ENCODE measurements around the gene CCDC197.

The CCDC197 gene

DNA sequence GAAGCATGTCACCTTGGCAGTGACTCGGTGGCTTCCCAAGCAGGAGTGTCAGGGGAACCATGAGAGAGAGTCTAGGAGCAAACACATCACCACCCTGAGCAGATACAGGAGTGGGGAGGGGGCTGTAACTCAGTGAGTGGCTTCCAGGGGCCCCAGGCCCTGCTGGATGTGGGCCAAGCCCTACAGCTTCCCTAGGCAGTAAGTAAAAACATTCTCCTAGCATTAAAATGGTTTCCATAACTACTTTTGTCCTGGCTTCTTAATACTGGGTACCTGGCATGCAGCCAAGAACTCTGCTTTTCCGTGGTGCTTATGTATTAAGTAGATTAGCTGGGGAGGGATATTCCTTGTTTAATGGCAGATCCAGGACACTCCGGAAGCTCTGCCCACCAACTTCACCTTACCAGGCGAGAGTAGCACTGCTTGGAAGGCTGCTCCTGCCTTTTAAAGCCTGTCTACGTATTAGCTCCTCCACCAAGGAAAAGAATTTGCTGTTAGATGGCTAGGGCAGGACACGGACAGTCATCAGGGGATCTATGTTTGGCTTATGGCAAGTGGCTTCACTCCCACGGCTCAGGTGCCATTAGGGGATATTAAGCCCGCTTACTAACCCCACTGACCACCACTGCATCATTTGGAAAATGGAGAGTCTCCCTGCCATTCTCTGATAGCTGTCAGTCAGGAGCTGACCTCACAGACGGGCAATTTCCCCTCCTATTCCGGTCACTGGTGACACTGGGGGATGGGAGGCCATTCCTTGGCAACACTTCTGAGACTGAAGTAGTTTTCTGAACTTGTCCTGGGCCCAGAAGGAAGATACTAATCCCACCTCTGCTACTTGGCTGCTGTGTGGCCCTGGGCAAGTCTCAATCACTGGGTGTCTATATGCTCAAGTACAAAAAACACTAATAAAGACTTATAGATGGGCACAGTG lies 51.9 kb downstream of the CCDC197 start:
- TF ChIP-seq, protein P1, sequence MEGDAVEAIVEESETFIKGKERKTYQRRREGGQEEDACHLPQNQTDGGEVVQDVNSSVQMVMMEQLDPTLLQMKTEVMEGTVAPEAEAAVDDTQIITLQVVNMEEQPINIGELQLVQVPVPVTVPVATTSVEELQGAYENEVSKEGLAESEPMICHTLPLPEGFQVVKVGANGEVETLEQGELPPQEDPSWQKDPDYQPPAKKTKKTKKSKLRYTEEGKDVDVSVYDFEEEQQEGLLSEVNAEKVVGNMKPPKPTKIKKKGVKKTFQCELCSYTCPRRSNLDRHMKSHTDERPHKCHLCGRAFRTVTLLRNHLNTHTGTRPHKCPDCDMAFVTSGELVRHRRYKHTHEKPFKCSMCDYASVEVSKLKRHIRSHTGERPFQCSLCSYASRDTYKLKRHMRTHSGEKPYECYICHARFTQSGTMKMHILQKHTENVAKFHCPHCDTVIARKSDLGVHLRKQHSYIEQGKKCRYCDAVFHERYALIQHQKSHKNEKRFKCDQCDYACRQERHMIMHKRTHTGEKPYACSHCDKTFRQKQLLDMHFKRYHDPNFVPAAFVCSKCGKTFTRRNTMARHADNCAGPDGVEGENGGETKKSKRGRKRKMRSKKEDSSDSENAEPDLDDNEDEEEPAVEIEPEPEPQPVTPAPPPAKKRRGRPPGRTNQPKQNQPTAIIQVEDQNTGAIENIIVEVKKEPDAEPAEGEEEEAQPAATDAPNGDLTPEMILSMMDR (IDR thresholded peaks at IDR 0.05; ENCODE audit: low read depth, low read length): no peak
- DNase-seq (ENCODE audit: low read depth, low spot score): no peak
- in situ Hi-C loops (cut with HindIII; ENCODE audit: low sequenced_read_pairs): no loop called here
- H3K4me3 ChIP-seq (ENCODE audit: low read depth, low read length): no peak overlapping the region

DNA sequence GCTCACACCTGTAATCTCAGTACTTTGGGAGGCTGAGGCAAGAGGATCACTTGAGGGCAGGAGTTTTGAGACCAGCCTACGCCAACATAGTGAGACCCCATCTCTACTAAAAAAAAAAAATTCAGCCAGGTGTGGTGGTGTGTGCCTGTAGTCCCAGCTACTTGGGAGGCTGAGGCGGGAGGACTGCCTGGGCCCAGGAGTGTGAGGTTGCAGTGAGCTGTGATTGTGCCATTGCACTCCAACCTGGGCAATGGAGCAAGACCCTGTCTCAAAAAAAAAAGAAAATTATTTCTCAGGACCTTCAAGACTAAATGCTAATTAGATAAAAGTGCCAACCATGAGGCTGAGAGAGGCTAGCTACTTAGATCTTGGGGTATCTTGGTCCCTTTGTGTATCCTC lies 52.5 kb downstream of the CCDC197 start:
- no peak overlapping the region for H3K4me3 ChIP-seq (ENCODE audit: low read depth, low read length)
- in situ Hi-C loops (cut with HindIII; ENCODE audit: low sequenced_read_pairs): no loop called here
- TF ChIP-seq, protein P1 (IDR thresholded peaks at IDR 0.05; ENCODE audit: low read depth, low read length): no peak
- no peak for DNase-seq (ENCODE audit: low read depth, low spot score)

DNA sequence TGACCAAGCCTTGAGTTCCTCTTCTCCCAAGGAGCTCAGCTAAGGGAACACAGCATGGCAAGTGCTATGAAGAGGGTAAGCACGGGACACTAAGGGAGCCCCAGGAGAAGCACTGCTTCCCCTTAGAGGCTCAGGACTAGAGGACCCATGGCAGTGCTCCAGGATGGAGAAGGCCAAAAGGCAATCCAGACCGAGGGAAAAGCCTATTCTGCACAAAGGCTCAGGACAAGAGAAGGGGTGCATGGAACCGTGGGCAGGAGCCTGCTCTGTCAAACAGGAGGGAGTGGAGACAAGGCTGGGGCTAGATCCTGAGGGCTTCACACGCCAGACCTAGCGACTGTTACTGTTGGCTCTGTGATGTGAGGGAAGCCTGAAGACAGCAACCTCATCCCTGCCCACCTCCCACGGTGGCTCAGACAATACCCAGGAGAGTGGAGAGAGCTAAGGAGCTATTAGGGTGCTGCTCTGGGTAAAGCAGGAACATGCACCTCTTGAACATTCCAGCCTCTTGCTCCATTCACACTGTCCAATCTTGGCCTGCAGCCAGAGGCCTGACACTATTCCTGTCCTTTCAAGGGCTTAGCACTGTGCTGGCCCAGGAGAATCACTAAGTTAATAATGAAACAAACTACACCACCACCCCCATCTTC lies 53.3 kb downstream of the CCDC197 start:
- no peak overlapping the region for H3K4me3 ChIP-seq (ENCODE audit: low read depth, low read length)
- in situ Hi-C loops (cut with HindIII; ENCODE audit: low sequenced_read_pairs): no loop called here
- TF ChIP-seq, protein P1 (IDR thresholded peaks at IDR 0.05; ENCODE audit: low read depth, low read length): no peak
- DNase-seq (ENCODE audit: low read depth, low spot score): no peak

DNA sequence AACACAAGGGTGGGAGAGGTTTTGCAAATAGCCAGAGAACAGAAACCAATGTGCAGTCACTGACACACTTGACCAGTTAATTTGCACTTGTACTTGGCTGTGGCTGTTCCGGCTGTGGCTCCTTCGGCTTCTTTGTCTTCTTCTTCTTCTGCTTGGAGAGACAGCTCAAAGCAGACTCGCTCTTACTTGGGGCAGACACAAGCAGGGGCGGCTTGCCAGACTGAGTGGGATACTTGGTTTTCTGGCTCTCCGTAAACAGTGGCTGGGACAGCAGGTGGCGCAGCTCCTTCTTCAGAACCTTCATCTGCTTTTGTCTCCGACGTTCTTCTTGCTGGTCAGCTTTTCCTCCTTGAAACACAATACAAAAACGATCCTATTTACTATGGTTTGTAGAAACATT lies 54.0 kb downstream of the CCDC197 start:
- TF ChIP-seq, protein P1 (IDR thresholded peaks at IDR 0.05; ENCODE audit: low read depth, low read length): peak; percentile 71
- in situ Hi-C loops (cut with HindIII; ENCODE audit: low sequenced_read_pairs): no loop called here
- DNase-seq (ENCODE audit: low read depth, low spot score): peak; percentile 68
- no peak overlapping the region for H3K4me3 ChIP-seq (ENCODE audit: low read depth, low read length)

DNA sequence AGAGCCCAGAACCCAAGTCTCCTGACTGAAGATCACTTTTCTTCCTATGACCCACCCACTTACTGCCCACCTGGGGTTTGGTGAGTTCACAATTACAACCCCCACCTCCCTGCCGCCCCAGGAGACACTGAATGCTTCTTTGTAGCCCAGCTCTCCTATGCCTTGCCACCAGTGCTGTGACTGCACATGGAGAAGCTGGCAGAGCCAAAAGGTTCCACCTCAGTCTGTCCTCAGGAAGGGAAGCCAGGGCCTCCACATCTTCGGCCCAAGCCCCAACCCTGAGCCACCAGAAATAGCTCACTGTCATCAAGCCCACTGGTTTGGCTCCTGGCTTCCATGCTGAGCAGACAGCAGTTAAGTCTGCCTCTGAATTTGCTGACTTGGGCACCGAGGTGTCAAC lies 54.7 kb downstream of the CCDC197 start:
- TF ChIP-seq, protein P1 (IDR thresholded peaks at IDR 0.05; ENCODE audit: low read depth, low read length): no peak
- in situ Hi-C loops (cut with HindIII; ENCODE audit: low sequenced_read_pairs): no loop called here
- H3K4me3 ChIP-seq (ENCODE audit: low read depth, low read length): no peak overlapping the region
- no peak for DNase-seq (ENCODE audit: low read depth, low spot score)

DNA sequence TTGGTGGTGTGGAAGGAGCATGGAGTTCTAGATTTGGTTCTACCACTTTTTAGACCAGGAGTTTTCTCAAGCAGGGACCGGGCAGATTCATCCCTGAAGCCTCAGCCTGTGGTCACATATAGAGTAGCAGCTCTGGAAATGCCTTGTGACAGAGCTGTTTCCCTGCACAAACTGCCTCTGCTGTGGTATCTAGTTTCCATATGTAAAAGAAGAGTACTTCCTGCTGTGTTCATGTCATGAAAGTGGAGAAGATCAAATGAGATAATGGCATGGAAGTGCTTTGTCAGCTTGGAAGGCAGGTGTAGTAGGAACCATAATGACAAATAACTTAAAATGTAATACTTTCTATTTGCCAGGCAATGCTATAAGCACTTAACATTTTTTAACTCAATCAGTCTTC lies 55.1 kb downstream of the CCDC197 start:
- in situ Hi-C loops (cut with HindIII; ENCODE audit: low sequenced_read_pairs): no loop called here
- TF ChIP-seq, protein P1 (IDR thresholded peaks at IDR 0.05; ENCODE audit: low read depth, low read length): no peak
- DNase-seq (ENCODE audit: low read depth, low spot score): no peak
- H3K4me3 ChIP-seq (ENCODE audit: low read depth, low read length): no peak overlapping the region
